A549 treated with Hydrocortisone at 1 μM for 4 hours (cell line): ENCODE data around the gene ATP1A3. TPM values are rescaled to one million over a fixed set of nuclear protein-coding genes. Genes with fewer than 3 reads are reported as not detected.

Experiments used
- total RNA-seq: library from RNA; stranded (reverse); fragments of 200-300 nt; extraction: Qiagen RNA extraction; gene quantifications from 5 replicates; pipeline ENCODE4 v1.2.3, GENCODE V29; 2022

ATP1A3 gene
- 4.0 to 4.6 TPM (median 4.2 TPM) in 5 replicates for total RNA-seq

DNA sequence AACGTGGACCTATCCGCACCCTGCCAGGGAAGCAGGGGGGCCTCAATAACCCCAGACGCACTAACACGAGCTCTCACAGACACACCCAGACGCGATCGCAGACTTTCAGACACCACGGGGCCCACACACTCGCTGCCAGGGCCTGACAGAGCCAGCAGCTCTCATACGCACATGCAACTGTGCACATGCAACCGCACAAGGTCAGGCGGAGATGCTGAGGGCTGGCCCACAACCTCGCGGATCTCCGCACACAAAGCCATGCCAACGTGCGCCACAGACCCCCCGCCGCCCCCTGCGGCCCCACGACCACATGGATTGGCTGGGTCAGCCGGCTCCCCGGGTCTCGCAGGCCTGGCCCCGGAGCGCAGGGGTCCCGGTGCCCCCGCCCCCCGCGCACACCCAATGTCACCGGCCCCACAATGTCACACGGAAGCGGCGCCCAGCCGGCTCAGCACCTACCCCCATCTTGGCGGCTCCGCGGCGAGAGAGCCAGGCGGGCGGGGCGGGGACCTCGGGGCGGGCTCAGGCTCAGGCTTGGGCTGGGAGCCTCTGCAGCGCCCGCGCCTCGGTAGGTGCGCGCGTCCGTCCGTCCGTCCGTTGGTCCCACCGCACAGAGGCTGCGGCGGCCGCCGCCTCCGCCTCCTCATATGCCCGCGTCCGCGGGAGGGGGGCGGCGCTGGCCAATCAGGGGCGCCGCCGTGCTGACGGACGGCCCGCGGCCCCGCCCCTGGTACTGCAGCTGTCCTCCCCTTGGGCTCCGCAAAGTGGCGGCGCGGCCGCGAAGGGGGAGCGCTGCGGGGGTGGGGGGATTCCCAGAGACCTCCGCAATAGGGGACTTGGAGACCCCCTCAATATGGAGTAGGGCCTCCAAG lies at the start of gene ATP1A3:
ATP1A3 (minus strand) TSS at position 619 of the 872 bp plus-strand sequence; CDS start at position 465, 154 bp downstream.

DNA sequence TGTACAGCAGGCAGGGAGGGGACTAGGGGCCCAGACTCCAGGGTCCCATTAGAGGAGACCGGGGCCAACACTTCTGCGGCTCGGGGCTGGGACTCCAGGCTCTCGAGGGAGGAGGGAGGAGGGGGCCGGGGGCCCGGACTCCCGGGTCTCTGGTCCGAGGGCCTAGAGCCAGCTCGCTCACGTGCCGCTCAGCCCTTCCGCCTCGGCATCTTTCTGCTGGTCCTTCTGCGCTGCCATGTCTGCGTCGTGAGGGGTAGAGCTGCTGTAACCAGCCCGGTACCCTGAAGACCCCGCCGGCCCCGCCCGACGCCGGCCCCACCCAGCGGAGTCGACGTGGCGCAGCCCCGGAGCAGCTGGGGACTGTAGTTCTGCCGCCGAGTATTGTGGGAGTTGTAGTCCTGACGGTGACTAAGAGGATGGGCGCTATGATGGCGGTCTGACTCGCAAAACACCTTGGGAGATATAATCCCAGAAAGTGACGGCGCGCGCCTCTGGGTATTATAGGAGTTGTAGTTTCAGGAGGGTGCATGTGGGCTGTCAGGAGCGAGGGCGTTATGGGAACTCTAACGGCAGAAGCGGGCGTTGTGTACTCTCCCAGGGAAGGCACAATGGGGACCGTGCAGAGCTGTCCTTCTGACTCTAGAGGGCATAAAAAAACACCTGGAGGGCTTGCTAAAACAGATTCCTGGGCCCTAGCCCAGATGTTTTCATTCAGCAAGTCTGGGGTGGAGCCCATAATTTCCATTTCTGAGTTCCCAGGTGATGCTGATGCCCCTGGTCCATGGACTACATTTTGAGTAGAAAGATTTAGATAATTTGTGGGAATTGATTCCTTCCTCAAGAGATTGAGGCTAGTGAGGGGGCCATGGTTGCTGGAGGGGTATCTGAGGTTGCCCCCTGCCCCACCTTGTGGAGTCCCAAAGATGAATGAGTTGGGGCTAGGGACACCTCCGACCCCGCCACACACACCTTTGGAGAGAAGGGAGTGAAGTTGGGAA lies 34.7 kb downstream of the ATP1A3 start, which contains the start of gene RABAC1:
RABAC1 (minus strand) TSS at position 266 of the 998 bp plus-strand sequence; CDS start at position 237, 29 bp downstream.

DNA sequence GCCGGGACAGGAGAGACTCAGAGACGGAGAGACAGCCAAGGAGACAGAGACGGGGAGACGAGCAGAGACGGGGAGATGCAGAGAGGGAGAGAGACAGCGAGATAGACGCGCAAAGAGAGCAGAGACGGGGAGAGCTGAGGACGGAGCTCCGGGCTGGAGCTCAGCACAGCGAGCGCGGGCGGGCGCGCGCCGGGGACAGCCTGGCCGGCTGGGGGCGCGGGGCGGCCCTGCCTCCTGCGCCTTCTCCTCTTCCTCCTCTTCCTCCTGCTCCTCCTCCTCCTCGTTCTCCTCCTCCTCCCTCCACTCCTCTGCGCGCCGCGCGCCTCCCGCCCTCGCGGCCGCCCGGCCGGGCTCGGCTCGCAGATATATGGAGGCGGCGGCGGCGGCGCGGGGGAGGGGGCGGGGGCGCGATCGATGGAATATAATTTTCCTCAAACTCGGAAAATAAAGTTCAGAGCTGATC lies 65.8 kb downstream of the ATP1A3 start, which contains the start of gene ERFL:
ERFL (minus strand) TSS at position 229 of the 463 bp plus-strand sequence. CDS start 15,530 bp downstream, outside the sequence.

Other genes starting within 250 kb of the ATP1A3 start
- 14.7 to 22.7 TPM (median 18.6 TPM) in 5 replicates for gene CEACAM6, start 238.7 kb downstream of the ATP1A3 start, total RNA-seq
- gene CEACAM3, start 197.6 kb downstream of the ATP1A3 start, total RNA-seq = not detected in 5 replicates
- gene LYPD4, start 149.5 kb downstream of the ATP1A3 start, total RNA-seq = not detected in 5 replicates
- not detected in 5 replicates for gene DMRTC2, start 149.2 kb downstream of the ATP1A3 start, total RNA-seq
- gene RPS19, start 134.0 kb downstream of the ATP1A3 start, total RNA-seq = 7,675 to 10,466 TPM (median 9,473 TPM) in 5 replicates
- gene CD79A, start 117.0 kb downstream of the ATP1A3 start, total RNA-seq = 0.70 to 1.2 TPM (median 0.95 TPM) in 5 replicates
- gene ARHGEF1, start 111.0 kb downstream of the ATP1A3 start, total RNA-seq = 84.5 to 116 TPM (median 100 TPM) in 5 replicates
- gene ERFL, start 65.8 kb downstream of the ATP1A3 start, total RNA-seq = 0.20 to 0.39 TPM (median 0.30 TPM) in 5 replicates
- 192 to 280 TPM (median 239 TPM) in 5 replicates for gene RABAC1, start 34.9 kb downstream of the ATP1A3 start, total RNA-seq
- gene GRIK5, start 76.0 kb upstream of the ATP1A3 start, total RNA-seq = 0.38 to 0.52 TPM (median 0.48 TPM) in 5 replicates
- gene ZNF574, start 81.9 kb upstream of the ATP1A3 start, total RNA-seq = 32.0 to 38.0 TPM (median 35.5 TPM) in 5 replicates
- 0.33 to 0.80 TPM (median 0.70 TPM) in 5 replicates for gene POU2F2, start 138.2 kb upstream of the ATP1A3 start, total RNA-seq
- 59.0 to 69.4 TPM (median 63.5 TPM) in 5 replicates for gene DEDD2, start 223.4 kb upstream of the ATP1A3 start, total RNA-seq
- 18.7 to 20.1 TPM (median 20.0 TPM) in 5 replicates for gene ZNF526, start 226.1 kb upstream of the ATP1A3 start, total RNA-seq
- 118 to 151 TPM (median 144 TPM) in 5 replicates for gene GSK3A, start 248.4 kb upstream of the ATP1A3 start, total RNA-seq